Tibial artery (tissue), 4 donors: Measurements from ENCODE around the gene CYTH1.

Experiments used
- DNase-seq, 2 donors: peaks; one replicate each; pipeline ENCODE4 v3.0.0-alpha.2; 2019
- H3K27ac ChIP-seq, 2 donors: fragments of 200-600 bp; sonication (generic) in 1 of 2; 1 replicate in 1 of 2; 2 replicates in 1 of 2; pipeline ENCODE4 v1.5.1; 2018 to 2019; ENCODE audit warnings: mild to moderate bottlenecking in 1 of 2
- H3K27me3 ChIP-seq, 2 donors: fragments of 200-600 bp; sonication (generic) in 1 of 2; one replicate each; pipeline versions ENCODE4 v1.5.1 to v1.6.0; 2016 to 2019
- H3K36me3 ChIP-seq, 3 donors: fragments of 200-600 bp; sonication (generic) in 2 of 3; one replicate each; pipeline ENCODE4 v1.5.1; 2016 to 2019; ENCODE audit warnings: mild to moderate bottlenecking in 2 of 3
- H3K4me1 ChIP-seq, 4 donors: fragments of 200-600 bp; sonication (generic) in 2 of 4; 1 replicate in 3 of 4; 2 replicates in 1 of 4; pipeline ENCODE4 v1.5.1; 2016 to 2019
- H3K4me3 ChIP-seq, 2 donors: fragments of 200-600 bp; sonication (generic) in 1 of 2; 1 replicate in 1 of 2; 2 replicates in 1 of 2; pipeline ENCODE4 v1.5.1; 2018 to 2019; ENCODE audit warnings: mild to moderate bottlenecking in 2 of 2
- H3K9me3 ChIP-seq, 3 donors: fragments of 200-600 bp; sonication (generic) in 1 of 3; one replicate each; pipeline ENCODE4 v1.5.1; 2016 to 2019
- intact Hi-C: fragments of 100-400 bp; cut with DNase I; formaldehyde crosslinking; loops from one replicate; pipeline ENCODE4 v1.15.0; 2023; ENCODE audit warnings: low total_unique reads
- TF ChIP-seq, protein P1 (sequence below), 2 experiments: fragments of 200-600 bp in 1 of 2; fragments of 450-650 bp in 1 of 2; IDR thresholded peaks; one replicate each; pipeline ENCODE4 v1.5.1; 2017 to 2019; ENCODE audit warnings: antibody characterized with exemption in 2 of 2, mild to moderate bottlenecking in 1 of 2, moderate library complexity in 1 of 2

The CYTH1 gene

DNA sequence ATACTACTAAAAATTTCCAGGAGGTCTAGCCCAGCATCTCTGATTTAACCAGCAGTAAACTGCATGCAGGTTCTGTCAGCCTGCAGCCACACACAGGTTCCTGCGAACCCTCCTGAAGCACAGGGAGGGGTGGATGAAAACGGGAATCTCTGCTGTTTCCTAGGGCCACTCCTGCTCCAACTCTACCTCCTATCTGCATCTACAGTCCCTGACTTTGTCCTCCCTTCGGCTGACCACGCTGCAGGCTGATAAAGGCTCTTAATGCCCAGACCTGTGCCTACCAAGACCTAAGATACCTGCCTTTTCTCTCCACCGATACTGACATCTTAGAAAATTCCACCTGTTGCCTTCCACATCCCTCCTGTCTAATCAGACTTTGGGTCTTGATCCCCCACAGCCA is 50.2 kb downstream of the CYTH1 start:
- intact Hi-C loops = no loop called here
- H3K27ac ChIP-seq = no peak overlapping the region
- TF ChIP-seq, protein P1, sequence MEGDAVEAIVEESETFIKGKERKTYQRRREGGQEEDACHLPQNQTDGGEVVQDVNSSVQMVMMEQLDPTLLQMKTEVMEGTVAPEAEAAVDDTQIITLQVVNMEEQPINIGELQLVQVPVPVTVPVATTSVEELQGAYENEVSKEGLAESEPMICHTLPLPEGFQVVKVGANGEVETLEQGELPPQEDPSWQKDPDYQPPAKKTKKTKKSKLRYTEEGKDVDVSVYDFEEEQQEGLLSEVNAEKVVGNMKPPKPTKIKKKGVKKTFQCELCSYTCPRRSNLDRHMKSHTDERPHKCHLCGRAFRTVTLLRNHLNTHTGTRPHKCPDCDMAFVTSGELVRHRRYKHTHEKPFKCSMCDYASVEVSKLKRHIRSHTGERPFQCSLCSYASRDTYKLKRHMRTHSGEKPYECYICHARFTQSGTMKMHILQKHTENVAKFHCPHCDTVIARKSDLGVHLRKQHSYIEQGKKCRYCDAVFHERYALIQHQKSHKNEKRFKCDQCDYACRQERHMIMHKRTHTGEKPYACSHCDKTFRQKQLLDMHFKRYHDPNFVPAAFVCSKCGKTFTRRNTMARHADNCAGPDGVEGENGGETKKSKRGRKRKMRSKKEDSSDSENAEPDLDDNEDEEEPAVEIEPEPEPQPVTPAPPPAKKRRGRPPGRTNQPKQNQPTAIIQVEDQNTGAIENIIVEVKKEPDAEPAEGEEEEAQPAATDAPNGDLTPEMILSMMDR (IDR thresholded peaks at IDR 0.05) = no peak
- no peaks in the 10 kb centered on the region for H3K36me3 ChIP-seq
- DNase-seq = no peak
- H3K4me1 ChIP-seq = peaks cover 0 to 30% (median 23%) of the 10 kb centered on the region in 4 donors
- H3K27me3 ChIP-seq = no peaks in the 10 kb centered on the region
- no peak overlapping the region for H3K4me3 ChIP-seq
- H3K9me3 ChIP-seq = no peaks in the 10 kb centered on the region

GRCh38 chr17:78729641-78730040 is 52.4 kb downstream of the CYTH1 start:
- TF ChIP-seq, protein P1 (IDR thresholded peaks at IDR 0.05) = no peak
- Histone ChIP-seq H3K27ac (no peak overlapping the region), H3K36me3 (no peaks in the 10 kb centered on the region), H3K4me3 (no peak overlapping the region), H3K9me3 (no peaks in the 10 kb centered on the region), H3K4me1 (peaks cover 0 to 17% (median 11%) of the 10 kb centered on the region in 4 donors), H3K27me3 (no peaks in the 10 kb centered on the region)
- DNase-seq = no peak
- intact Hi-C loops = no loop called here

DNA sequence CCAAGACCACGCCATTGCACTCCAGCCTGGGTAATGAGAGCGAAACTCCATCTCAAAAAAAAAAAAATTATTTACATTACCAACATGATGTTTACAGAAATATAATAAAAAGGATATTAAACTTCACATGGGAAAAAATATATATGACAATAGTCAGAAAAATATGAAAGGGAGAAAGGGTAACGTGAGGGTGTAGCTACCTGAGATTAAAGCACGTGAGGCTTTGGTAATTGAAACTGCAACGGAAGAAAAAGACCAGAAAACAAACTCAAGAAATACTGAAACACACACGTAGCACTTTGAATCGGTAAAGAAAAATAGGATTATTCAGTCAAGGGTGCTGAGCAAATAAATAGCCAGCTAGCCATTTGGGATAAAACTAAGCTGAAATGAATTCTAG is 53.6 kb downstream of the CYTH1 start:
- Histone ChIP-seq H3K9me3 (no peaks in the 10 kb centered on the region), H3K4me1 (peaks cover 0 to 23% (median 17%) of the 10 kb centered on the region in 4 donors), H3K4me3 (no peak overlapping the region), H3K36me3 (no peaks in the 10 kb centered on the region), H3K27ac (no peak overlapping the region), H3K27me3 (no peaks in the 10 kb centered on the region)
- TF ChIP-seq, protein P1 (IDR thresholded peaks at IDR 0.05) = no peak
- intact Hi-C loops = no loop called here
- DNase-seq = no peak

DNA sequence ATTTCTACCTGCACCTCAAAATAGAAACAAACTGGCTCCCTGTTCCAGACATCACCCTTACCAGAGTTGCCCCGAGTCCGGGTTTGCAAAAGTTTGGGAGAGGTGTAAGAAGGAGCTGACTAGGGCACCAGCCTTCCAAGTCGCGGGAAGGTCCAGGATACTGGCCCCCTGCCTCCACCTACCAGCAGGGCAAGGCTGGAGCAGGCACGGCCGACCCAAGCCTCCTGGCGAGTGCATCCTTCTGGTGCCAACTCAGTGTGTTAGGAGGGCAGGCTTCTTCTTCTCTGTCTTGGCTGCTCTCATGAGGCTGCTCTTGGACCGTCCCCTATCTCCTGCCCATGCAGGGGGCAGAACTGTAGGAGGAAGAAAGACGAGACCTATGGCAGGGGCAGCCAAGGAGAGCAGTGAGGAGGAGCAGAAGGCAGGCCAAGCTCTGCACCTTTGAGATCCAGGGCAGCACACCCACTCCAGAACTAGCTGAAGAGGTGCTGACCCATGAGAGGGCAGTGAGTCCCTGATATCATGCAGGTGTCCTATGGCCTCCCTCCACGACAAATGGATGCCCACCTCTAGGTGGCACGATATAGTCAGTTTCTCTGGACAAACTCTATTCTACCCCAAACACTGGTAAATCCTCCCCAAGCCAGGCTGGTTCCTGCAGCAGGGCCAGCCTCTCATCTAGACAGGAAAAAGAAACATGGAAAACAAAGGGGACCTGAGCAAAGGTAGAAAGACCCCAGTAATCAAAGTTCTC is 54.4 kb downstream of the CYTH1 start:
- DNase-seq = no peak
- intact Hi-C loops = no loop called here
- H3K9me3 ChIP-seq = no peaks in the 10 kb centered on the region
- no peak overlapping the region for H3K4me3 ChIP-seq
- TF ChIP-seq, protein P1 (IDR thresholded peaks at IDR 0.05) = no peak
- H3K36me3 ChIP-seq = no peaks in the 10 kb centered on the region
- H3K27me3 ChIP-seq = no peaks in the 10 kb centered on the region
- H3K27ac ChIP-seq = no peak overlapping the region
- peaks cover 0 to 24% (median 21%) of the 10 kb centered on the region in 4 donors for H3K4me1 ChIP-seq

GRCh38 chr17:78727057-78727456 is 55.0 kb downstream of the CYTH1 start:
- Histone ChIP-seq H3K4me3 (no peak overlapping the region), H3K9me3 (no peaks in the 10 kb centered on the region), H3K27me3 (no peaks in the 10 kb centered on the region), H3K4me1 (peaks cover 0 to 30% (median 27%) of the 10 kb centered on the region in 4 donors), H3K36me3 (no peaks in the 10 kb centered on the region), H3K27ac (no peak overlapping the region)
- no peak for DNase-seq
- TF ChIP-seq, protein P1 (IDR thresholded peaks at IDR 0.05) = no peak
- intact Hi-C loops = no loop called here
